ENCODE data around the gene BIVM.
"Not testable (repeated sequence)": the region's sequence is repeated elsewhere in the genome, so short reads cannot be mapped to it uniquely, and the experiment has no call there.

The BIVM gene, protein sequence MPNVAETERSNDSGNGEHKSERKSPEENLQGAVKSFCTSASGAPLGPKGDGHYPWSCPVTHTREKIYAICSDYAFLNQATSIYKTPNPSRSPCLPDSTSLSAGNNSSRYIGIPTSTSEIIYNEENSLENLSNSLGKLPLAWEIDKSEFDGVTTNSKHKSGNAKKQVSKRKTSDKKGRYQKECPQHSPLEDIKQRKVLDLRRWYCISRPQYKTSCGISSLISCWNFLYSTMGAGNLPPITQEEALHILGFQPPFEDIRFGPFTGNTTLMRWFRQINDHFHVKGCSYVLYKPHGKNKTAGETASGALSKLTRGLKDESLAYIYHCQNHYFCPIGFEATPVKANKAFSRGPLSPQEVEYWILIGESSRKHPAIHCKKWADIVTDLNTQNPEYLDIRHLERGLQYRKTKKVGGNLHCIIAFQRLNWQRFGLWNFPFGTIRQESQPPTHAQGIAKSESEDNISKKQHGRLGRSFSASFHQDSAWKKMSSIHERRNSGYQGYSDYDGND

GRCh38 chr13:102798581-102799425 lies at the start of gene BIVM, which contains the start of gene POGLUT2:
TSS of gene BIVM (plus strand) at chr13:102799119. CDS start at chr13:102807268, 8,149 bp downstream.
TSS of gene POGLUT2 (minus strand) at chr13:102798976. CDS start at chr13:102798670, 306 bp downstream.
- peak; percentile 65 for FAIRE-seq
- DNase-seq (ENCODE audit: low spot score) = peak; percentile 77

GRCh38 chr13:102751886-102752285 lies 47.0 kb upstream of the BIVM start:
- no peak for FAIRE-seq
- no peak for DNase-seq (ENCODE audit: low spot score)

DNA sequence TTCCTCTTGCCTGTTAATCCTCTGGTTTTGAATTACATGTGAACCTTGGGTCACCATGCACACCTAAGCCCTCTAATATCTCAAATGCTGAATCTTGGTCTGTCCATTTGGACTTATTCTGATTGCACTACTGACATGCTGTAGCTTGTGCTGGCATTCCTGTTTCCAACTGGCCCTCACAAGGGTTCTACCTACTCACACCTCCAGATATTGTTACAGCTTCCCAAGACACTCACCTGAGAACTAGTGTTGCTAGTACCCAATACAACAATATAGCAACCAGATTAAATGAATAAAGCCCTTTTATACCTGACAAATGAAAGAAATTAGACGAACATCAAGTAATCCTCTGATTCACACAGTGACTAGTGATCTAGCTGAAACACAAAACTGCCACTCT lies 41.9 kb upstream of the BIVM start:
- DNase-seq (ENCODE audit: low spot score) (no peak), FAIRE-seq (no peak)

- DNase-seq (ENCODE audit: low spot score) = no peak
- no peak for FAIRE-seq
Measured at GRCh38 chr13:102758842-102759241, 40.1 kb upstream of the BIVM start.

DNA sequence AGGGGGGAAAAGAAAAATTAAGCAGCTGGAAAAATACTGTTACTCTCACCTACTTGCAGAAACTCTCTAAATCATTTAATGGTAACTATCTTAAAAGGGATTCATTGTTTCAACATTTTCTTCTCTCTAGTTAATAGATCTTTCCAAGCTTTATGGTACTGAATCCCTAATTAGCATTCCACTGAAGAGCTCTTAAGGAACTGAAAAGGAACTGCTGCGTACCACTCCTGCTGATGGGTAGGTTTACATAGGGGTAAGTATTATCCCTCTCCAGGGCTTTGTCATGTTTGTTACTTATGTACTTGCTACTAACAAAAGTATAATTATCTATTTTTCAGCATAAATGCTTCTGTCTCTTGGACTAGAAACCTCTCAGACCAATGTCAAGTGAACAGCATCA lies 37.8 kb upstream of the BIVM start:
- FAIRE-seq = no peak
- no peak for DNase-seq (ENCODE audit: low spot score)

GRCh38 chr13:102763741-102764140 lies 35.2 kb upstream of the BIVM start:
- no peak for FAIRE-seq
- DNase-seq (ENCODE audit: low spot score) = no peak

- FAIRE-seq (no peak), DNase-seq (ENCODE audit: low spot score) (no peak)
Measured at GRCh38 chr13:102768909-102769308, 30.0 kb upstream of the BIVM start.

- FAIRE-seq = no peak
- no peak for DNase-seq (ENCODE audit: low spot score)
Measured at GRCh38 chr13:102769679-102770078, 29.2 kb upstream of the BIVM start.

- FAIRE-seq (no peak), DNase-seq (ENCODE audit: low spot score) (no peak)
Measured at GRCh38 chr13:102770435-102770834, 28.5 kb upstream of the BIVM start.

DNA sequence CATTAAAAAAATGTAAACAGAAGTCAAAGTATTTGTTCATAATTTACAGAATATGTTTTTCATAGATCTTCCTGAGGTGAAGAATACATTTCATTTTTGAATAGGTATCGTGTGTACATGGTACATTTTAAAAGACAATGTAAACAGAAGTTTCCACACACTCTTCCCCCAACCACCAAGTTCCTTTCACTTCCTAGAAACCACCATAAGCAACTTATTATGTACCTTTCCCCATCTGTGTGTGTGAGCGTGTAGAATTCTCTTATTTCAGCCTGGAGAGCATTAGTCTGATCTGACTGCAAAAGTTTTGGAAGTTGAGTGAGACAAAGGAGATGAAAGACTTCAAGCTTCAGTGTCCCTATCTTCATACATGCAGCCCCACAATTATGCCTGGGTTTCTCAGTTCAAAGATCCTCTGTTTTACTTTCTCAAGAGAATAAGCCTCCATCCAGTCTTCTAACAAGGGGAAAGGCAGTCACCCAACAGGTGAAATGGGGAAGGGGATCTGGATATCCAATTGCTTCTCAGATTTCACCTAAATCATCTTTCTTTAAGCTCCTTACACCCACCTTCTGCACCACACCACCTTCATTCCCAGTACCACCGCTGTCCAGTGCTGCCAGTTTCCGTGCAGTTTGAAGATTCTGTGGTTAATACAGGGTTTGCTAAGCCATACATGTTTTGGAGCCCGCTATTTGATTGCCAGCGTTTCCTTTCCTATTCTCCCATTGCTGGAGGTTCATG lies 27.4 kb upstream of the BIVM start:
- DNase-seq (ENCODE audit: low spot score) (no peak), FAIRE-seq (no peak)

- no peak for FAIRE-seq
Measured at GRCh38 chr13:102772042-102772425, 26.9 kb upstream of the BIVM start.

GRCh38 chr13:102773441-102774213 lies 25.3 kb upstream of the BIVM start, which contains the start of gene TEX30:
TSS of gene TEX30 (minus strand) at chr13:102773786. CDS start at chr13:102770026, 3,760 bp downstream.
- FAIRE-seq (no peak), DNase-seq (ENCODE audit: low spot score) (peak; percentile 61)

More at GRCh38 chr13:102772042-102772425, 26.9 kb upstream of the BIVM start:
- DNase-seq (ENCODE audit: low spot score) = no peak

- FAIRE-seq (no peak), DNase-seq (ENCODE audit: low spot score) (no peak)
Measured at GRCh38 chr13:102774214-102774568, 24.7 kb upstream of the BIVM start.

DNA sequence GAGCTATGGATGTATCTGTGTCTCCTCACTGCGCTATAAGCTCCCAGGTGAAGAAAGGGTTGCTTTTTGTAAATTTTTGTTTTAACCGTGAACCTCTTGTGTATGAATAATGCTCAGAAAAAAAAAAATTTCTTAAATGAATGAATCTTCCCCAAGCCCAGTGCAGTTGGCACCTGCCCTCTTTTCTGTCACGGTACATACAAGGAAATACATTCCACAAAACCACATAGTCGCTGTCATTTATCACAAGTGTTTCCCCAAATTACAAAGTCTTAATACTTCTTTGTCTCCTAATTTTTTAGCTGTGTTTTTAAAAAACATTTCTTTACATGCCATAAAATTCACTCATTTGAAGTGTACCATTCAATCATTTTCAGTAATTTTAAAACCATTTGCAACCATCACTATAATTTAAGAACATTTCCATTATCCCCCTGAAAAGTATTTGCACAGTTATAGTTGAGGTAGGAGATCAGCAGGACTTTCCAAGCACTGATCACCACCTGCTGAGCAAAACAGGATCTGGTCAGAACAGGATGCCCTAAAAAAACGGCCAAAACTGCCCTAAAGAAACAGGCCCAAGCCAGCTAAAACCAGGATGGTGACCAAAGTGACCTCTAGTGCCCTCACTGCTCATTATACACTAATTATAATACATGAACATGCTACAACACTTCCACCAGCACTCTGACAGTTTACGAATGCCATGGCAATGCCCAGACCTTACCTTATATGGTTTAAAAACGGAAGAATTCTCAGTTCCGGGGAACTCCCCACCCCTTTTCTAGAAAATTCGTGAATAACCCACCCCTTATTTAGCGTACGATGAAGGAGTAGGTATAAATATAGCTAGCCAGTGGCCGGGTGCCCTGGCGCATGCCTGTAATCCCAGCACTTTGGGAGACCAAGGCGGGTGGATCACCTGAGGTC lies 24.1 kb upstream of the BIVM start:
- FAIRE-seq = no peak
- DNase-seq (ENCODE audit: low spot score) = no peak

- DNase-seq (ENCODE audit: low spot score) = no peak
- no peak for FAIRE-seq
Measured at GRCh38 chr13:102776271-102776670, 22.6 kb upstream of the BIVM start.

DNA sequence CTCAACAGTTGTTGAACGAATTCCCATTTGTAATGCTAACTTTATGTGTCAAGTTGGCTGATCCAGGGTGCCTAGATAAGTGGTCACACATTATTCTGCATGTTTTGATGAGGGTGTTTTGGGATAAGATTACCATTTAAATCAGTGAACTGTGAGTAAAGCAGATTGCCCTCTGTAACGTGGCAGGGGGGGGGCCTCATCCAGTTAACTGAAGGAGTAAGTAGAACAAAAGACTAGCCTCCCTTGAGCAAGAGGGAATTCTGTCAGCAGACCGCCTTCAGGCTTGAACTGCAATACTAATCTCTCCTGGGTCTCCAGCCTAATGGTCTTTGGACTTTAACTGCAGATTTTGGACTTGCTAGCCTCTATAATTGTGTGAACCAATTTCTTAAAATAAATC lies 21.2 kb upstream of the BIVM start:
- DNase-seq (ENCODE audit: low spot score) (no peak), FAIRE-seq (no peak)

DNA sequence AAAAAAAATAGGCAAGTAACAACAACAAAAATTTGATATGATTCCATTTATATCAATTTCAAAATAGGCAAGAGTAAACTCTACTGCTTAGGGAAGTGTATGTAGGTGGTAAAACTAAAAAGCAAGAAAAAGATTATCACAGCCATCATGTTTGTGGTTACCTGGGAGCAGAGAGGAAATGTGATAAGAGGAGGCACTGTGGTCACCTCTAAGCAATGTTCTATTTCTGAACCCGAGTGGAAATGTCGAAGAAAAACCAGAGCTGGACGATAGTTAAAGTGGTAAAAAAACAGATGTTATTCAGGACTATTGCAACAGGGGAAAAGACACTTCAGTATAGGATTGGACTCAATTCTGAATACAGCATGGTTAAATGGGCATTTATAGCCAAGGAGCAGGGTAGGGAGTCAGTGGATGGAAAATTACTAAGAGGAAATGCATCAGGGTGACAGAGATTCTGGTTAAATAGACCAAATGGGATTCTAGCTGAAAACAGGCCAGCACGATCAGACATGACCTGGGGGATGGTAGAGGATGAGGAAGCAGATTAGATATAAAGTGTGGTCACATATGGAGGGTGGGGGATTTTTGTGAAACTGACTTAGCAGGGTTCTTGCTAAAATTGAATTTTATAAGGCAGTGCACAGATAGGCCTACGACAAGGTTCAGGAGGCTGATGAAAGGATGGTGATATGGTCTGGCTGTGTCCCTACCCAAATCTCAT lies 19.3 kb upstream of the BIVM start:
- FAIRE-seq (no peak), DNase-seq (ENCODE audit: low spot score) (no peak)

DNA sequence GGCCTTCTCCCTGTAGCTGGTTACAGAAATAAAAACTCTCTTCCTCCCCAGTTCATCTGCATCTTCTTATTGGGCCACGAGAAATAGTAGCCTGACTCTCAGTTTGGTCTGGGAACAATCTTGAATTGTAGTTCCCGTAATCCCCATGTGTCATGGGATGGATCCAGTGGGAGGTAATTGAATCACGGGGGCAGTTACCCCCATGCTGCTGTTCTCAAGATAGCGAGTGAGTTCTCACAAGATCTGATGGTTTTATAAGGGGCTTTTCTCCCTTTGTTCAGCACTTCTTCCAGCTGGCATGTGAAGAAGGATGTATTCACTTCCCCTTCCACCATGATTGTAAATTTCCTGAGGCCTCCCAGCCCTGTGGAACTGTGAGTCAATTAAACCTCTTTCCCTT lies 18.3 kb upstream of the BIVM start:
- FAIRE-seq = not testable (repeated sequence)

DNA sequence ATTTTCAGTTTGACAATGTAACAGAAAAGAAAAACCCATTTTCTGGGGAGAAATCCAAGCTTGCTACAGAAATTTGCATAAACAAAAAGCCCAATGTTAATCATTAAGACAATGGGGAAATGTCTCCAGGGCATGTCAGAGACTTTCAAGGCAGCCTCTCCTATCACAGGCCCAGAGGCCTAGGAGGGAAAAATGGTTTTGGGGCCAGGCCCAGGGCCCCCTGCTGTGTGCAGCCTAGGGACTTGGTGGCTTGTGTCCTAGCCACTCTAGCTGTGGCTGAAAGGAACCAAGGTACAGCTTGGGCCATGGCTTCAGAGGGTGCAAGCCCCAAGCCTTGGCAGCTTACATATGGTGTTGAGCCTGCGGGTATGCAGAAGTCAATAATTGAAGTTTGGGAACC lies 17.3 kb upstream of the BIVM start:
- DNase-seq (ENCODE audit: low spot score) (no peak), FAIRE-seq (no peak)

More for the DNA sequence above, 18.3 kb upstream of the BIVM start:
- DNase-seq (ENCODE audit: low spot score) = not testable (repeated sequence)

Data from RCC 7860 (cell line).